Uterus (tissue), 4 donors: ENCODE data around the gene DYTN. TPM values are rescaled to one million over a fixed set of nuclear protein-coding genes. Genes with fewer than 3 reads are reported as not detected.

Experiments used
- DNase-seq, 2 donors: peaks; one replicate each; pipeline ENCODE4 v3.0.0-alpha.2; 2019 to 2020
- H3K27ac ChIP-seq, 2 donors: fragments of 200-600 bp; sonication (generic); 1 replicate in 1 of 2; 2 replicates in 1 of 2; pipeline ENCODE4 v1.5.1; 2016 to 2018
- H3K27me3 ChIP-seq, 2 donors: fragments of 200-600 bp; sonication (generic); one replicate each; pipeline ENCODE4 v1.5.1; 2018 to 2019; ENCODE audit warnings: control low read depth in 1 of 2
- H3K36me3 ChIP-seq, 2 donors: fragments of 200-600 bp; sonication (generic); one replicate each; pipeline ENCODE4 v1.5.1; 2019; ENCODE audit warnings: control low read depth in 1 of 2
- H3K4me1 ChIP-seq, 2 donors: fragments of 200-600 bp; sonication (generic); one replicate each; pipeline ENCODE4 v1.5.1; 2018 to 2019; ENCODE audit warnings: control low read depth in 1 of 2
- H3K4me3 ChIP-seq, 2 donors: fragments of 200-600 bp; sonication (generic); 1 replicate in 1 of 2; 2 replicates in 1 of 2; pipeline ENCODE4 v1.5.1; 2018 to 2019; ENCODE audit warnings: mild to moderate bottlenecking in 1 of 2
- H3K9me3 ChIP-seq, 2 donors: fragments of 200-600 bp; sonication (generic); one replicate each; pipeline ENCODE4 v1.5.1; 2019; ENCODE audit warnings: control low read depth in 1 of 2
- CTCF ChIP-seq, 4 experiments: fragments of 200-600 bp in 2 of 4; fragments of 450-650 bp in 2 of 4; sonication (generic) in 2 of 4; IDR thresholded peaks; one replicate each; pipeline ENCODE4 v1.5.1; 2016 to 2019; ENCODE audit warnings: antibody characterized with exemption in 4 of 4, mild to moderate bottlenecking in 2 of 4, moderate library complexity in 1 of 4
- POLR2A ChIP-seq, 2 donors: fragments of 450-650 bp; IDR thresholded peaks; one replicate each; pipeline ENCODE4 v1.6.1; 2016; ENCODE audit warnings: antibody characterized with exemption in 2 of 2, mild to moderate bottlenecking in 1 of 2, moderate library complexity in 1 of 2
- intact Hi-C: fragments of 100-400 bp; cut with DNase I; formaldehyde crosslinking; loops from one replicate; pipeline ENCODE4 v1.15.1; 2023; ENCODE audit warnings: low total_unique reads
- total RNA-seq, 4 donors: library from RNA; depleted of rRNA in 3 of 4; stranded (reverse); fragments of >200 nt in 3 of 4; gene quantifications; one replicate each; pipeline versions ENCODE4 v1.1.0 to v1.2.4, GENCODE V29; 2014 to 2023
- donor health status: DM: yes; HTN: yes; CAD: no.

DYTN gene
- total RNA-seq, 4 donors from 2014 or later: not detected

GRCh38 chr2:206615417-206616089, 102.6 kb downstream of the DYTN start:
- TF ChIP-seq CTCF (IDR thresholded peaks at IDR 0.05) (no peak), POLR2A (IDR thresholded peaks at IDR 0.05) (no peak)
- Histone ChIP-seq H3K4me3 (no peak overlapping the region), H3K27me3 (no peaks in the 10 kb centered on the region), H3K9me3 (no peaks in the 10 kb centered on the region), H3K36me3 (no peaks in the 10 kb centered on the region), H3K4me1 (no peaks in the 10 kb centered on the region), H3K27ac (no peak overlapping the region)
- DNase-seq: no peak
- intact Hi-C loops: no loop called here

GRCh38 chr2:206614811-206615210, 103.4 kb downstream of the DYTN start:
- intact Hi-C loops: no loop called here
- Histone ChIP-seq H3K4me1 (no peaks in the 10 kb centered on the region), H3K27me3 (no peaks in the 10 kb centered on the region), H3K27ac (no peak overlapping the region), H3K9me3 (no peaks in the 10 kb centered on the region), H3K36me3 (no peaks in the 10 kb centered on the region), H3K4me3 (no peak overlapping the region)
- TF ChIP-seq CTCF (IDR thresholded peaks at IDR 0.05) (no peak), POLR2A (IDR thresholded peaks at IDR 0.05) (no peak)
- DNase-seq: no peak

GRCh38 chr2:206611736-206612135, 106.5 kb downstream of the DYTN start:
- DNase-seq: no peak
- no peaks in the 10 kb centered on the region for H3K36me3 ChIP-seq
- H3K4me1 ChIP-seq: no peaks in the 10 kb centered on the region
- TF ChIP-seq CTCF (IDR thresholded peaks at IDR 0.05) (no peak), POLR2A (IDR thresholded peaks at IDR 0.05) (no peak)
- intact Hi-C loops: no loop called here
- H3K9me3 ChIP-seq: no peaks in the 10 kb centered on the region
- no peak overlapping the region for H3K4me3 ChIP-seq
- no peak overlapping the region for H3K27ac ChIP-seq
- H3K27me3 ChIP-seq: no peaks in the 10 kb centered on the region

- no peaks in the 10 kb centered on the region for H3K9me3 ChIP-seq
- no peak overlapping the region for H3K4me3 ChIP-seq
- intact Hi-C loops: no loop called here
- H3K36me3 ChIP-seq: no peaks in the 10 kb centered on the region
- H3K27me3 ChIP-seq: no peaks in the 10 kb centered on the region
- TF ChIP-seq CTCF (IDR thresholded peaks at IDR 0.05) (no peak), POLR2A (IDR thresholded peaks at IDR 0.05) (no peak)
- no peaks in the 10 kb centered on the region for H3K4me1 ChIP-seq
- no peak overlapping the region for H3K27ac ChIP-seq
- no peak for DNase-seq
Observed at GRCh38 chr2:206611191-206611590, 107.0 kb downstream of the DYTN start.

- Histone ChIP-seq H3K36me3 (no peaks in the 10 kb centered on the region), H3K4me1 (no peaks in the 10 kb centered on the region), H3K9me3 (no peaks in the 10 kb centered on the region), H3K27me3 (no peaks in the 10 kb centered on the region), H3K27ac (no peak overlapping the region), H3K4me3 (no peak overlapping the region)
- intact Hi-C loops: no loop called here
- TF ChIP-seq CTCF (IDR thresholded peaks at IDR 0.05): no peak
- no peak for TF ChIP-seq POLR2A (IDR thresholded peaks at IDR 0.05)
- DNase-seq: no peak
Observed at GRCh38 chr2:206610451-206610850, 107.7 kb downstream of the DYTN start.
